NCI-H187 (cell line): ENCODE data around the gene TMCC2.

Experiments
- DNase-seq, 2 experiments: peaks; one replicate each; lab custom pipeline; 2025; lab: John Stamatoyannopoulos, UW

The TMCC2 gene

GRCh38 chr1:205239078-205239477 is 11.3 kb downstream of the TMCC2 start:
- no peak for DNase-seq

- DNase-seq = no peak
Measured at GRCh38 chr1:205240118-205240517, 12.4 kb downstream of the TMCC2 start.

DNA sequence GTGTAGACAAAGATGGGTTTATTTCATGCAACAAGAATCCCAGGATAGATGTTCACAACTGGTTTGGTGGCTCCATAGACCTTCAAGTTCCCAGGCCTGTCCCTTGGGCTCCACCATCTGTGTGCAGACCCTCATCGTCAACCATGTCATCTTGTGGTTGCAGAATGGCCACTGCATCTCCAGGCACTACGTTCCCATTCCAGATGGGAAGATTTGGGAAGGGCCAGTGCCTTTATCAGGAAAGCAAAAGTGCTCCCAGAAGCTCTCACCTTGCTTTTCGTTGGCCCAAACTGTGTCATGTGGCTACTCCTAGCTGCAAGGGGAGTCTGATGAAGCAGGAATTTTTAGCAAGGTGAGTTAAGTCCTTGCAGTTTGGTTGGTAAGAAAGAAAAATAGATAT is 12.8 kb downstream of the TMCC2 start:
- no peak for DNase-seq

DNA sequence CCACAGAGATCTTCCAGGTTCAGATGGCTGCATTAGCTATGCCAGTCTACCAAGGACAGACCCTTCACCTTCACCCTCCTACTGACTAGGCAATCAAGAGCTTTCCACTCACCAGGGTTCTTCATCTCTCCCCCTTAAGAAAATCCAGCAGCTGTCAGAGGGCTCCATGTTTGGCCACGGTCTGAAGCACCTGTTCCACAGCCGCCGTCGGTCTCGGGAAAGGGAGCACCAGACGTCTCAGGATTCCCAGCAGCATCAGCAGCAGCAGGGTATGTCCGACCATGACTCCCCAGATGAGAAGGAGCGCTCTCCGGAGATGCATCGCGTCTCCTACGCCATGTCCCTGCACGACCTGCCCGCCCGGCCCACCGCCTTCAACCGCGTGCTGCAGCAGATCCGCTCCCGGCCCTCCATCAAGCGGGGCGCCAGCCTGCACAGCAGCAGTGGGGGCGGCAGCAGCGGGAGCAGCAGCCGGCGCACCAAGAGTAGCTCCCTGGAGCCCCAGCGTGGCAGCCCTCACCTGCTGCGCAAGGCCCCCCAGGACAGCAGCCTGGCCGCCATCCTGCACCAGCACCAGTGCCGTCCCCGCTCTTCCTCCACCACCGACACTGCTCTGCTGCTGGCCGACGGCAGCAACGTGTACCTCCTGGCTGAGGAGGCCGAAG is 13.8 kb downstream of the TMCC2 start:
- no peak for DNase-seq

DNA sequence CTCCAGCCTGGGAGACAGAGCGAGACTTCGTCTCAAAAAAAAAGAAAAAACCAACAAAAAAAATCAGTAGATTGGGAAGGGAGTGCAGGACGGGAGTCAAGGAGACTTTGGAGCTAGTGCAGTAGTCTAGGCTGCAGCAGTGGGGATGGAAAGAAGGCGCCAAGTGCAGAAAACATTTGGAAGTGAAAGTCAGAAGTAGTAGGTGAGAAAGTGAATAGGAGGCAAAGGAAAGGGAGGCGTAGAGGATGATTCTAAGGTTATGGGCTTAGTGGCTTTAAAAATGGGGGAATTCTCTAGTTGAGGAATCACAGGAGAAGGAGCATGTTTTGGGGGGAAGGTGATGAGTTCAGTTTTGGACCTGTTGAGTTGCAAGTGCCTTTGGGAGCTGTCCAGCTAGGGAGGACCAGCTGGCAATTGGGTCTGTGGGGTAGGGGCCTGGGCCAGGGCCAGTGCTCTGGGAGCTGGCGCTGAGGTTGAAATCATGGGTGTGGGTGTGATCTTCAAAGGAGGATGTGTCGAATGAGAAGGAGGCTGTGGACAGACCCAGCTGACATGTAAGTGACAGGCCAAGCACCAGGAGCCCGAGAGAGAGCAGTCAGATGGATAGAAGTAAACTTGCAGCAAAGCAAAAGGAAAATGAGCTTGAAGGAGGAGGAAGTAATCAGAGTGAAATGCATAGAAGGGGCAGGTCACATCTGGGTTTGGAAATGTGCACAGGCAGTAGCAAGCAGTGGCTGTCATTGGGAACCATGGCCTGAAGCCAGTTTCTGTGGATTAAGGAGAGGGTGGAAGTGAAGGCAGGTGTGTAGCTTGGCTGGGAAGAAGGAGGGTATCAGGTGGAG is 15.8 kb downstream of the TMCC2 start:
- no peak for DNase-seq

DNA sequence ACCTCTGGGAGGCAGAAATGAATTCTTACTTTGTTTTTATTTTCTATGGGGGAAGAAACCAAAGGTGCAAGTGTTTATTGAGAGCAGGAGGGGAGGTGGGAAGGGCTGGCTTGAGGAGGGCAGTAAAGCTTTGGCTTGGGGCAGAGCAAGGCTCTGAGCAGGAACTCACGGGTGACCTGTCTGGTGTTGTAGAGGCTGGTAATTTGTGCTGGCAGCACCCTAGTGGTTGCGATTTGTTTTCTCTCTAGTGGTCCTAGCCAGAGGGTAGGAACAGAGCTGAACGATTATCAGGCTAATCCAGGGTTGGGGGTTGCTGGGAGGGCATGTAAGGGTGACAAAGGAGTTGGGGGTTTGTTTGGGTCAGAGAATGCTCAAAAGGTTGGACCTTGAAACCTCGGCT is 16.6 kb downstream of the TMCC2 start:
- DNase-seq = no peak

GRCh38 chr1:205245096-205245495 is 17.4 kb downstream of the TMCC2 start:
- no peak for DNase-seq

GRCh38 chr1:205246351-205247119 is 18.8 kb downstream of the TMCC2 start:
- DNase-seq = no peak

GRCh38 chr1:205247130-205247921 is 19.6 kb downstream of the TMCC2 start:
- no peak for DNase-seq

GRCh38 chr1:205248793-205249601 is 21.3 kb downstream of the TMCC2 start:
- DNase-seq = no peak

DNA sequence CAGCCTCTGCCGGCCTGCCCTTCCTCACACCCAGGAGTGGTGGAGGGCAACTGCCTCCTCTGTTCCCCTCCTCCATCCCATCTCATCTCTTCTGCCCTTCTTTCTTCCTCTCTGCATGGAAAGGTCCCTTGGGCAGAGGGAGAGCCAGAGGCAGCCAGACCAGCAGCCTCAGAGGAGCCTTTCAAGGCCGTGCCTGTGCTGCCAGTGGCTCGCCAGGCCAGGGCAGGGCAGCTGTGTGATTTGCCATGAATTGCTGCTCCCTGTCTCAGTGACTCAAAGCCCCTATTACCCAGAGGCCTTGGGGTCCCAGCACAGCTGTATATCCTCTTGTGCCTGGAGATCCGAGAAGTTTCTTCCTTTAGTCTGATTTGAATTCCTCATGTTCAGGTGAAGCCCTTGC is 21.9 kb downstream of the TMCC2 start:
- DNase-seq = no peak

- no peak for DNase-seq
Measured at GRCh38 chr1:205250699-205251098, 23.0 kb downstream of the TMCC2 start.

DNA sequence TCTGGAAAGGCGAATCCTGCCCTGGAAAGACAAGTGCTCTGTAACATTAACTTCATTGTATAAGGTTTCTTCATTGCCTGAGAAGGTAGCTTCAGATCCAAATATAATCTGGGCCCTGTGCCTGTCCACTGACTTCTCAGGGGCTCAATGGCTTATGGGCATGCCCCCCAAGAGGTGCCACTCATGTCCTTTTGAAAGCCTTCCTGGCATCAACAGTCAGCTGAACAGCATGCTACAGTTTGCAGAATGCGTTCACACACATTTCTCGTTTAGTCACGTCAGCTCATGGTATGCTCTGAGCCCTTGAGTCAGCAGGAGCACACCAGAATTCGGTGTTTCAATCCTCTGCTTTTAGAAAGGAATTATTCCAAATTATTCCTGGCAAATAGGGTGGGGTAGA is 23.8 kb downstream of the TMCC2 start:
- no peak for DNase-seq

GRCh38 chr1:205255941-205256780 is 28.4 kb downstream of the TMCC2 start:
- DNase-seq = peak; percentile 85 to 89

DNA sequence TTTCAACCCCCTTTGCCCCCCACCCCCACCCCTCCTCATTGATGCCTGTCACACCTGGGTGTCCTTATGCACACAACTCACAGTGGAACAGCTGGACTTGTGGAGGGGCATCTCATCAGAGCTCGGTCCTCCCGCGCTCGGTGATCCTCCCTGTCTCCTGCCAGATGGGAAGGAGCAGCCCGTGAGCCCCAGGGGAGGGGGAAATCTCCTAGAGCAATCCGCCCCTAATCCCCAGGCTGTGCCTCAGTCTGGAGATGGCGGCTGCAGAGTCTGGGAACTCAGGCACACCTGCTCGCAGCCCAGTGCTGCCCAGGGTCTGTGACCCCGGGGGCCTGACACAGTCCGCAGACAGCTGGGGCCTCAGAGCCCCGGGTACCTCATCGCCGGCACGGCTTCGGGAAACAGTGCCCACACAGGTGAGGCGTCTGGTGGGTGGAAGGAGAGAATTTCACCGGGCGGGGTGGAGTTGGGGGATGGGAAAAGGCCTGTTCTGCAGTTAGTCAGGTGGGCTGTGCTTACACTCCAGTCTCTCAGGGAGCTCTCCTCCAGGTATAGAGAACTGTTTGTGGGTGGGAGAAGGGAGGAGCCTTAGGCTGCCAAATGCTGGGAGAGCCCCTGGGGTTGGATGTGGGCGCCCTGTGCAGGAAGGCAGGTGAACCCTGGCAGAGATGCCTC is 29.3 kb downstream of the TMCC2 start:
- no peak for DNase-seq

GRCh38 chr1:205257735-205258134 is 30.0 kb downstream of the TMCC2 start:
- no peak for DNase-seq

DNA sequence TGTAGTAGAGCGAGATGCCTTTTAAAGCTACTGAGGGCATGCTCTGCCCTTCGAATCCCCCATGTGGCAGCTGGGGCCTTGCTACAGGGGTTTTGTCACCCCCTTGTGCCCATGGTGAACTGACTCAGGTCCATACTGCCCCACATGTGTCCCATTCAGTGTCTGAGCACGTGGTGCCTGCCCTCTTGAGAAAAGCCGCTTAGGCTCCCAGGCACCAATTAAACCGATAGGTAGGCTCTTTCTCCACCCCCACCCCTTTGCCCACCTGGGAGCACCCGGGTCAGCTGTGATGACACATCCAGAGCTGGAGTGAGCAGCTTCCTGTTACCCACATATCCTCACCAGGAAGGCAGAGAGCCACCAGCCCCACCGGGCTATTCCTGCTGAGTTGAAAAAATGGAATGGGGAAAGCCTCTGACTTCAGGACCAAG is 30.5 kb downstream of the TMCC2 start:
- DNase-seq = no peak

- no peak for DNase-seq
Measured at GRCh38 chr1:205258719-205259118, 31.0 kb downstream of the TMCC2 start.

GRCh38 chr1:205259324-205259832 is 31.6 kb downstream of the TMCC2 start:
- no peak for DNase-seq
